GM23338 (cell line): ENCODE measurements around the gene C3orf80. TPM values are rescaled to one million over a fixed set of nuclear protein-coding genes. Genes with fewer than 3 reads are reported as not detected.

ENCODE experiments used
- ATAC-seq: fragments of 200-7000 bp; cut with Tn5 transposase; 3 replicates; pipeline ENCODE4 v1.9.1; 2020
- DNase-seq: peaks from one replicate; pipeline ENCODE4 v3.0.0-alpha.2; 2015; ENCODE audit warnings: low spot score
- H2AFZ ChIP-seq: fragments of 200-600 bp; sonication (generic); 2 replicates; pipeline ENCODE4 v1.8.0; 2016; ENCODE audit warnings: antibody characterized with exemption, mild to moderate bottlenecking, moderate library complexity
- H3F3A ChIP-seq: fragments of 200-600 bp; sonication (generic); replicated peaks from 2 replicates; pipeline ENCODE4 v1.8.0; 2017; ENCODE audit warnings: antibody characterized with exemption, mixed run types, low read depth
- H3K27ac ChIP-seq: fragments of 200-600 bp; sonication (generic); 2 replicates; pipeline ENCODE4 v1.6.1; 2016; ENCODE audit warnings: low read depth
- H3K27me3 ChIP-seq: fragments of 200-600 bp; sonication (generic); 2 replicates; pipeline ENCODE4 v1.8.0; 2016; ENCODE audit warnings: mild to moderate bottlenecking, mixed run types, moderate library complexity; ENCODE audit not compliant: insufficient read depth
- H3K36me3 ChIP-seq: fragments of 200-600 bp; sonication (generic); 2 replicates; pipeline ENCODE4 v1.8.0; 2016; ENCODE audit warnings: mild to moderate bottlenecking; ENCODE audit not compliant: insufficient read depth
- H3K4me1 ChIP-seq: fragments of 200-600 bp; sonication (generic); 2 replicates; pipeline ENCODE4 v1.8.0; 2016; ENCODE audit warnings: mild to moderate bottlenecking, moderate library complexity; ENCODE audit not compliant: insufficient read depth
- H3K4me2 ChIP-seq: fragments of 200-600 bp; sonication (generic); 2 replicates; pipeline ENCODE4 v1.7.1; 2017; ENCODE audit warnings: mixed run types
- H3K4me3 ChIP-seq: fragments of 200-600 bp; sonication (generic); 2 replicates; pipeline ENCODE4 v1.6.1; 2016; ENCODE audit warnings: mixed run types
- H3K79me2 ChIP-seq: fragments of 200-600 bp; sonication (generic); replicated peaks from 2 replicates; pipeline ENCODE4 v1.8.0; 2017; ENCODE audit warnings: mild to moderate bottlenecking; ENCODE audit not compliant: insufficient read depth
- H3K9me2 ChIP-seq: fragments of 200-600 bp; sonication (generic); 2 replicates; pipeline ENCODE4 v1.8.0; 2017; ENCODE audit not compliant: insufficient read depth
- H4K20me1 ChIP-seq: fragments of 200-600 bp; sonication (generic); replicated peaks from 2 replicates; pipeline ENCODE4 v1.8.0; 2017; ENCODE audit warnings: mild to moderate bottlenecking; ENCODE audit not compliant: insufficient read depth
- H3K27ac Mint-ChIP-seq: 2 replicates; pipeline ENCODE4 v1.8.0; 2020; ENCODE audit warnings: inconsistent platforms, mild to moderate bottlenecking, moderate library complexity, mixed read lengths
- H3K27me3 Mint-ChIP-seq: 3 replicates; pipeline ENCODE4 v1.8.0; 2022; ENCODE audit warnings: low read depth, mild to moderate bottlenecking, moderate library complexity, mixed read lengths, inconsistent platforms; ENCODE audit not compliant: insufficient read depth, poor library complexity
- H3K36me3 Mint-ChIP-seq: 3 replicates; pipeline ENCODE4 v1.8.0; 2021; ENCODE audit warnings: low read depth, mild to moderate bottlenecking, inconsistent platforms, moderate library complexity, mixed read lengths
- H3K4me1 Mint-ChIP-seq: 3 replicates; pipeline ENCODE4 v1.8.0; 2020; ENCODE audit warnings: mild to moderate bottlenecking, inconsistent platforms, mixed read lengths
- H3K4me3 Mint-ChIP-seq: 3 replicates; pipeline ENCODE4 v1.8.0; 2021; ENCODE audit warnings: moderate library complexity, mild to moderate bottlenecking, inconsistent platforms, mixed read lengths
- H3K9me3 Mint-ChIP-seq: 3 replicates; pipeline ENCODE4 v1.8.0; 2020; ENCODE audit warnings: moderate library complexity, mild to moderate bottlenecking, inconsistent platforms, mixed read lengths
- CREB1 ChIP-seq: fragments of 250-450 bp; sonication (Bioruptor Pico); IDR thresholded peaks from 2 replicates; pipeline ENCODE4 v1.5.0; 2020; ENCODE audit warnings: low read depth, mild to moderate bottlenecking, moderate library complexity
- EZH2 ChIP-seq: fragments of 200-600 bp; sonication (generic); IDR thresholded peaks from one replicate; pipeline ENCODE4 v1.8.0; 2017; ENCODE audit warnings: antibody characterized with exemption, mild to moderate bottlenecking, low read depth; ENCODE audit not compliant: unreplicated experiment
- EZH2phosphoT487 ChIP-seq: fragments of 200-600 bp; sonication (generic); IDR thresholded peaks from one replicate; pipeline ENCODE4 v1.8.1; 2018; ENCODE audit warnings: antibody characterized with exemption; ENCODE audit not compliant: unreplicated experiment
- JUNB ChIP-seq: IDR thresholded peaks from one replicate; pipeline ENCODE4 v1.6.1; 2016; ENCODE audit warnings: antibody characterized with exemption; ENCODE audit not compliant: unreplicated experiment
- NANOG ChIP-seq: IDR thresholded peaks from 2 replicates; pipeline ENCODE4 v1.6.1; 2016; ENCODE audit warnings: antibody characterized with exemption, borderline replicate concordance
- POLR2AphosphoS5 ChIP-seq: IDR thresholded peaks from 2 replicates; pipeline ENCODE4 v1.6.1; 2016; ENCODE audit warnings: antibody characterized with exemption, low read depth
- REST ChIP-seq: IDR thresholded peaks from one replicate; pipeline ENCODE4 v1.6.1; 2018; ENCODE audit warnings: antibody characterized with exemption; ENCODE audit not compliant: unreplicated experiment
- STAT1 ChIP-seq: IDR thresholded peaks from one replicate; pipeline ENCODE4 v1.6.1; 2016; ENCODE audit warnings: antibody characterized with exemption; ENCODE audit not compliant: unreplicated experiment
- ZNF114 ChIP-seq: fragments of 250-450 bp; sonication (Bioruptor Pico); IDR thresholded peaks from 2 replicates; pipeline ENCODE4 v1.5.0; 2020; ENCODE audit warnings: mild to moderate bottlenecking, moderate library complexity
- ZNF331 ChIP-seq: fragments of 250-450 bp; sonication (Bioruptor Pico); IDR thresholded peaks from 2 replicates; pipeline ENCODE4 v1.5.0; 2020; ENCODE audit warnings: low read depth, mild to moderate bottlenecking, moderate library complexity
- ZNF462 ChIP-seq: fragments of 250-450 bp; sonication (Bioruptor Pico); IDR thresholded peaks from 2 replicates; pipeline ENCODE4 v1.5.0; 2020; ENCODE audit warnings: mild to moderate bottlenecking, moderate library complexity
- polyA plus RNA-seq: library from polyadenylated mRNA; unstranded; fragments of >200 nt; fragmentation: Nextera tagmentation; extraction: Ambion mirVana; gene quantifications from 2 replicates; pipeline ENCODE4 v1.2.1, GENCODE V29; 2016
- total RNA-seq: library from RNA; depleted of rRNA; stranded (reverse); fragments of >200 nt; shearing (Covaris generic); gene quantifications from 2 replicates; pipeline ENCODE4 v1.2.3, GENCODE V29; 2014
- TF ChIP-seq, protein P1 (sequence below), 2 experiments: fragments of 200-600 bp in 1 of 2; sonication (generic) in 1 of 2; conservative IDR thresholded peaks; 2 replicates each; pipeline versions ENCODE4 v1.5.1 to v1.6.1; 2016 to 2017; ENCODE audit warnings: antibody characterized with exemption in 2 of 2, low read depth in 2 of 2, mild to moderate bottlenecking in 2 of 2, moderate library complexity in 1 of 2
- TF ChIP-seq, protein P2 (sequence below): IDR thresholded peaks from 2 replicates; pipeline ENCODE4 v1.6.1; 2016; ENCODE audit warnings: antibody characterized with exemption

Gene C3orf80
- total and polyA plus RNA-seq, 2 experiments from 2014 or later, result 0.57 to 3.0 TPM

GRCh38 chr3:160199108-160199507 lies 26.1 kb upstream of the C3orf80 start:
- ATAC-seq (no peak), DNase-seq (no peak)
- Histone ChIP-seq H3K4me3 (no peak overlapping the region), H2AFZ (no peak overlapping the region), H3K27ac (no peak overlapping the region), H3K27me3 (no peaks in the 10 kb centered on the region), H4K20me1 (no peaks in the 10 kb centered on the region), H3F3A (no peaks in the 10 kb centered on the region), H3K4me1 (no peaks in the 10 kb centered on the region), H3K4me2 (no peak overlapping the region), H3K9me2 (no peaks in the 10 kb centered on the region), H3K36me3 (no peaks in the 10 kb centered on the region), H3K79me2 (no peaks in the 10 kb centered on the region)
- TF ChIP-seq ZNF331 (CRISPR knock-in tag) (no peak), REST (no peak), ZNF114 (CRISPR knock-in tag) (no peak), STAT1 (no peak), CREB1 (CRISPR knock-in tag) (no peak), EZH2phosphoT487 (no peak), EZH2 (no peak), ZNF462 (CRISPR knock-in tag) (no peak), JUNB (no peak), POLR2AphosphoS5 (no peak), NANOG (no peak)
- TF ChIP-seq, protein P1, sequence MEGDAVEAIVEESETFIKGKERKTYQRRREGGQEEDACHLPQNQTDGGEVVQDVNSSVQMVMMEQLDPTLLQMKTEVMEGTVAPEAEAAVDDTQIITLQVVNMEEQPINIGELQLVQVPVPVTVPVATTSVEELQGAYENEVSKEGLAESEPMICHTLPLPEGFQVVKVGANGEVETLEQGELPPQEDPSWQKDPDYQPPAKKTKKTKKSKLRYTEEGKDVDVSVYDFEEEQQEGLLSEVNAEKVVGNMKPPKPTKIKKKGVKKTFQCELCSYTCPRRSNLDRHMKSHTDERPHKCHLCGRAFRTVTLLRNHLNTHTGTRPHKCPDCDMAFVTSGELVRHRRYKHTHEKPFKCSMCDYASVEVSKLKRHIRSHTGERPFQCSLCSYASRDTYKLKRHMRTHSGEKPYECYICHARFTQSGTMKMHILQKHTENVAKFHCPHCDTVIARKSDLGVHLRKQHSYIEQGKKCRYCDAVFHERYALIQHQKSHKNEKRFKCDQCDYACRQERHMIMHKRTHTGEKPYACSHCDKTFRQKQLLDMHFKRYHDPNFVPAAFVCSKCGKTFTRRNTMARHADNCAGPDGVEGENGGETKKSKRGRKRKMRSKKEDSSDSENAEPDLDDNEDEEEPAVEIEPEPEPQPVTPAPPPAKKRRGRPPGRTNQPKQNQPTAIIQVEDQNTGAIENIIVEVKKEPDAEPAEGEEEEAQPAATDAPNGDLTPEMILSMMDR (conservative IDR thresholded peaks at IDR 0.05; ENCODE audit: low read depth in 2 of 2), result no peak
- TF ChIP-seq, protein P2, sequence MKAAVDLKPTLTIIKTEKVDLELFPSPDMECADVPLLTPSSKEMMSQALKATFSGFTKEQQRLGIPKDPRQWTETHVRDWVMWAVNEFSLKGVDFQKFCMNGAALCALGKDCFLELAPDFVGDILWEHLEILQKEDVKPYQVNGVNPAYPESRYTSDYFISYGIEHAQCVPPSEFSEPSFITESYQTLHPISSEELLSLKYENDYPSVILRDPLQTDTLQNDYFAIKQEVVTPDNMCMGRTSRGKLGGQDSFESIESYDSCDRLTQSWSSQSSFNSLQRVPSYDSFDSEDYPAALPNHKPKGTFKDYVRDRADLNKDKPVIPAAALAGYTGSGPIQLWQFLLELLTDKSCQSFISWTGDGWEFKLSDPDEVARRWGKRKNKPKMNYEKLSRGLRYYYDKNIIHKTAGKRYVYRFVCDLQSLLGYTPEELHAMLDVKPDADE, result no peak
- Mint-ChIP-seq H3K27me3 (no peaks in the 10 kb centered on the region), H3K4me1 (no peaks in the 10 kb centered on the region), H3K27ac (no peak overlapping the region), H3K4me3 (no peak overlapping the region), H3K36me3 (no peaks in the 10 kb centered on the region), H3K9me3 (peaks cover 2% of the 10 kb centered on the region; the same call in 1 of the 3 replicates)
